Effector CD4-positive, alpha-beta T cell (primary cell): ENCODE measurements around the gene GLIPR2.
"Not testable (repeated sequence)": the region's sequence is repeated elsewhere in the genome, so short reads cannot be mapped to it uniquely, and the experiment has no call there.

ENCODE experiments used
- DNase-seq: peaks from one replicate; pipeline ENCODE4 v3.0.0-alpha.2; 2020

GLIPR2 gene

DNA sequence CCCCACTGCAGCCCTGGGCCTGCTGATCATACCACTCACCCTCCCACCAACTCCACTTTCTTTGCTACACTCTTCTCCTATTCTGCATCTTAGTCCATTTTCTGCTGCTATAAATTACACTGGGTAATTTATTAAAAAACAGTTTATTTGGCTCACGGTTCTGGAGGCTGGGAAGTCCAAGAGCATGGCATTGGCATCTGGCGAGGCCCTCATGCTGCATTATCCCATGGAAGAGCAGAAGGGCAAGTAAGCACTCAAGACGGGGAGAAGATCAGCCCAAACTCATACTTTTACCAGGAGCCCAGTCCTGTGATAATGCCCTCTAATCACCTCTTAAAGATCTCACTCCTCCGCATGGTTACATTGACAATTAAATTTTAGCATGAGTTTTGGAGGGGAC is 9.4 kb downstream of the GLIPR2 start:
- no peak for DNase-seq

DNA sequence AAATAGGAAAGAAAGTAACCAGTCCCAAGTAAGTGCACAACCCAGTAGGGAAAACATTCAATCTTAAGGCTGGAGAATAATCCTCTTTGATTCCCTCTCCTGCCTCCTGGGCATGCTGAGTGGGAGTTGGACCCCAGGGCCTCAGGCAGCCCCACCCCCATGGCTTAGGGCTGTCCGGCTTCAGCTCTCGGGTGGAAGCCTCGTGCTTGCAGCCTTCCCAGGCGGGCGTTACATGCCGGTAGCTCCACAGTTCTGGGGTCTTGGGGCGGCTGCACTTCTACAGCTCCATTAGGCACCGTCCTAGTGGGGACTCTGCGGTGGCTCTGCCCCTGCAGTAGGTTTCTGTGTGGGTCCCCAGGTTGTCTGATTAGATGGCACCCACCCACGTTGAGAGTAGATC is 10.1 kb downstream of the GLIPR2 start:
- DNase-seq: no peak

DNA sequence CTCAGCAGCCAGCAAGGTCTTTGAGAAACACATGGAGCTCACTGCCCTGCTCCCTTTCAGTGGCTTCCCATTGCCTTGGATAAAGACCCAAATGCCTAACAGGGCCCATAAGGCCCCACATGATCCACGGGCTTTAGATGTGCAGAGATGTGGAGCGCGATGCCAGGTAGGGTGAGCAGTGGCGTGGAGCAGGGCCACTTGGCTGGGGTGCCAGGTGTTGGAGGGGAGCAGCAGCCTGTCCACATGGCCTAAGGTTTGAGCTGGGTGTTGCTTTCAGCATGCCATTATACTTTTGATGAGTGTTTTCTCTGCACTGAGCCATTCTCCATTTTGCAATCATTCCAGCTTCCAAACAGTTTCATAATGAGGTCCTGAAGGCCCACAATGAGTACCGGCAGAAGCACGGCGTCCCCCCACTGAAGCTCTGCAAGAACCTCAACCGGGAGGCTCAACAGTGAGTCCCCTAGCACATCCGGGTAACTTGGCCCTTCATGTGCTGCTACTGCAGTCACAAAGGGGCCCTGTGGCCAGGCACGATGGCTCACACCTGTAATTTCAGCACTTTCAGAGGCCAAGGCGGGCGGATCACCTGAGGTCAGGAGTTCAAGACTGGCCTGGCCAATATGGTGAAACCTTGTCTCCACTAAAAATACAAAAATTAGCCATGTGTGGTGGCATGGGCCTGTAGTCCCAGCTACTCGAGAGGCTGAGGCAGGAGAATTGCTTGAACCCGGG is 11.1 kb downstream of the GLIPR2 start:
- DNase-seq: no peak

DNA sequence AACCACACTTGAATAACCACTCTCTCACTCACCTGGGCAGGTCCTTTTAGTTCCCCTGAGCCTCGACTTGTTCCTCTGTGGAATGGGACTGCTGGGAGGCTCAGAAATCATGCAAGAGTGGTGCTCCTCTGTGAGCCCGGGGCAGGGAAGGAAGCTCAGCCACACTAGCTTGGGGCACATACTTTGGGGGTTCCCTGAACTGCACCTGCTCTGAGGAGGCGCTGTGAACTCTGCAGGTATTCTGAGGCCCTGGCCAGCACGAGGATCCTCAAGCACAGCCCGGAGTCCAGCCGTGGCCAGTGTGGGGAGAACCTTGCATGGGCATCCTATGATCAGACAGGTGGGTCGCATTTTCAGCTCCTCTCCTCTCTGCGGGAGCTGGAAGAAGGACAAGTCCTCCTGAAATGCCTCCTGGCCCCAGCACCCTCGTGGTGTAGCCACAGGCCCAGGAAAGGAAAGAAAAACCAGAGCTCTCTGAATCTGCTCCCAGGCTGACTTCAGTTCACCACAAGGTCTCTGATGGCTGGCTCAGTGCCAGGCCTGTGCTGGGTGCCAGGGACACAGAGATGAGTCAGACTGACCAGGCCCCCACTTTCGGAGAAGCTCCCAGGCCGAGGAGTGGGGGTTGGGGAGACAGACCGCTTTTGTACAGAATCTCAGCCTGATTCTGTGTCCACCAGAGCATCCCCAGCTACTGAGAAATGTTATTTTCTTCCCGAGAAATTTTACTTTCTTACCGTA is 11.9 kb downstream of the GLIPR2 start:
- DNase-seq: peak; percentile 58

DNA sequence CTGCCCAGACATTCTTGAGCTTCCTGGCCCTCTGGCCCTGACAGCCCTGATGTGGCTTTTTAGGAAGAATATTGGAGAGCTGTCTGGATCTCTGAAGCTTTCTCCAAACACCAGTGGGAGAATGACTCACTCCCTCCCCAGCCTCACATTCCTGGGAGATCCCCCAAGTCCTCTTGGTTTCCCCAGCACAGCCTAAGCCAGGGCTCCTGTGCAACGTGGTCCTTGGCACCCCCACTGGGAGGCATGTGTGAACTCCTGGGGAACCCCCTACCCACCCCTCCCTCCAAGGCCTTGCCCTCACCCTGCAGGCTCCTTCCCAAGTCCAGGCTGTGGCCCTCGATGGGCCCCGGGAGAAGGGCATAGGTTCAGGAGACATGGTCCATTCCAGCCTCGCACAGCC is 12.7 kb downstream of the GLIPR2 start:
- DNase-seq: no peak

DNA sequence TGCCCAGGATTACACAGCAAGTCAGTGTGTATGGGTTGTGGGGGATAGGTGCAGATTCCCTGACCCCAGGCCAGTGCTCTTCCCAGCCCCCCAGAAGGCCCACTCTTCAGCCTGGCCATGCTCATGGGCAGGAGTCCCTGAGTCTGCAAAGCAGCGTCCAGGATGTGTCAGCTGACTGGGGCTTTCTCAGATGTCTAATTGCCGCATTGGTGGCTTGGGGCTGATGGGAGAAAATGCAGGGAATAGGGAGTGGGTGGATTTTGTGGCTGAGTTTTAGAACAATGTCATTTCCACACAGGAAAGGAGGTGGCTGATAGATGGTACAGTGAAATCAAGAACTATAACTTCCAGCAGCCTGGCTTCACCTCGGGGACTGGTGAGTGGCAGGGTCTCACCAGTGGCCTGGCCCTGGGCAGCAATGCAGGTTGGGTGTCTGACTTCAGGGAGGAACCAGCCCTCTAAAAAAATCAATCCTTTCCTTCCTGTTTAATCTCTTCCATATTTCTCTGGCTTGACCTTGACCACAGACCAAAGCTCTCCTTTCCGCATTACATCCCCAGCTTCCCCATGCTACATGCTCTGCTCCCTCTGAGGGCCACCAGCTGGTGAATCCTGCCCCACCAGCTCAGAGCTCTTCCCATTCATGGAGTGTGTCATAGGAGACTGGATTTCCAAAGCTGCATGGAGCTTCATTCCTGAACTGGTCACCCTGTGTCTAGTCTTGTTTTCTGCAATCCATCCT is 14.2 kb downstream of the GLIPR2 start:
- no peak for DNase-seq

DNA sequence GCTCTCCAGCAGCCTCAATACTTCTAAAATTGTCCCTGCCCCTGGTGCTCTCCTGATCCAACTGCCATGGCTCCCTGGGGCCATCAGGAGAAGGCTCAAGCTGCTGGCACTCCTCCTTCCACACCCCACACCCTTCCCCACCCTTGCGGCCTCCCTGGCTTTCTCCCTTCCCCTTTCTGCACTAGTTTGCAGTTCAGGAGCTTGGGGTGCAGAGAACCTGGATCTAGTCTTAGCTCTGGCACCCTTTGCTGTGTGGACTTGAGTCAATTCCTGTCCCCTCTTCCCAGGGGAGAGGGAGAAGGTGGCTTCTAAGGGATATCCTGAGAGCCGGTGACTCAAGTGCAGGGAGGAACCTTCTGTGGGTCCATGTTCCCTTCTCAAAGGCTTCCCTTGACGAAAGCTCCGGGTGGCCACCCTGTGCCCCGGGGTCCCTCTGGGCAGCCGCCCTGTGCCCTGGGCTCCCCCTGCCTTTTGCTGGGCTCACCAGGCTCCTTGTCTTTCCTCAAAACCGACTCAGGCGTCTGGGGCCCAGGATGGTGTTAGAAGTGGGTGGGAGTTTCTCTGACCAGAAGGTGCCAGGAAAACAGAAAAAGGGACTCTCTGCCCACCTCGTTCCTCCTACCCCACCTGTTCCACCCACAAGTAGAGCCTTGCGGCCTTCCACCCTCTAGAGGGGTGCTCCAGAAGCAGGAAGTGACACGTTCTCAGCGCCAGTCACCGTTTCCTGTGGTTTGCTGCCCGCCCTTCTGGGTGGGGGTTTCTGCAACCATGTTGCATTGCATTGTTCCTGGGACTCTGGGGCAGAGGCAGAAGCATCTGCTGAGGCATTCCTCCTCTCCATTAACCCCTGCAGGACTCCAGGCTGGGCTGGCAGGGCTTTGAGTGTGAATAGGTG is 15.0 kb downstream of the GLIPR2 start:
- peak; percentile 85 for DNase-seq

DNA sequence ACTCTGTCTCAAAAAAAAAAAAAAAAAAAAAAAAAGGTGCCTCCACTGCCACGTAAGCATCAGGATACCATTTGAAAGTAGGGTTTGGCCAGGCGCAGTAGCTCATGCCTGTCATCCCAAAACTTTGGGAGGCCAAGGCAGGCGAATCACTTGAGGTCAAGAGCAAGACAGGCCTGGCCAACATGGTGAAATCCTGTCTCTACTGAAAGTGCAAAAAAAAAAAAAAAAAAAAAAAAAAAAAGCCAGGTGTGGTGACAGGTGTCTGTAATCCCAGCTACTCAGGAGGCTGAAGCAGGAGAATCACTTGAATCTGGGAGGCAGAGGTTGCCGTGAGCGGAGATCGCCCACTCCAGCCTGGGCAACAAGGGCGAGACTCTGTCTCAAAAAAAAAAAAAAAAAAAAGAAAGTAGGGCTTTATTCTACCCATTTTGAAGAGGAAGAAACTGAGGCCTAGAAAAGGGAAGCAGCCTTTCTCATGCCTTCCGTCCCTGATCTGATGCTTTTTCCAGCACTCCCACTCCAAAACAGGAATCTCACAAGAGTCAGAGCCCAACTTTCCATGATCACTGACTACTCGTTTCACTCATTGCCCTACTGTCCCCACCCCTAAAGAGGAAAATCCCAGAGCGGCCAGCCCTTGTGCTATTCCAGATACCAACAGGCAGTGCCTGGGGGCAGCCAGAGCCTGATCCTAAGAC is 16.4 kb downstream of the GLIPR2 start:
- DNase-seq: no peak

DNA sequence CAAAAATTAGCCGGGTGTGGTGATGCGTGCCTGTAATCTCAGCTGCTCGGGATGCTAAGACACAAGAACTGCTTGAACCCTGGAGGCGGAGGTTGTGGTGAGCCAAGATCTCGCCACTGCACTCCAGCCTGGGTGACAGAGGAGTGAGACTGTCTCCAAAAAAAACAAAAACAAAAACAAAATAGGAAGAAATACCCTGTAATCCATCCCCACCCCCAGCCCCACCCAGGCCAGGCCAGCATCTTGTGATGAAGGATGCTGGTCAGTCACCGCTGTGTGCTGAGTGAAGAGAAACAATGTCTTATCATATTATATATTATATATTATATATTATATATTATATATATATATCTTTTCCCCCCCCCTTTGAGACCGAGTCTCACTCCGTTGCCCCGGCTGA is 17.2 kb downstream of the GLIPR2 start:
- no peak for DNase-seq

DNA sequence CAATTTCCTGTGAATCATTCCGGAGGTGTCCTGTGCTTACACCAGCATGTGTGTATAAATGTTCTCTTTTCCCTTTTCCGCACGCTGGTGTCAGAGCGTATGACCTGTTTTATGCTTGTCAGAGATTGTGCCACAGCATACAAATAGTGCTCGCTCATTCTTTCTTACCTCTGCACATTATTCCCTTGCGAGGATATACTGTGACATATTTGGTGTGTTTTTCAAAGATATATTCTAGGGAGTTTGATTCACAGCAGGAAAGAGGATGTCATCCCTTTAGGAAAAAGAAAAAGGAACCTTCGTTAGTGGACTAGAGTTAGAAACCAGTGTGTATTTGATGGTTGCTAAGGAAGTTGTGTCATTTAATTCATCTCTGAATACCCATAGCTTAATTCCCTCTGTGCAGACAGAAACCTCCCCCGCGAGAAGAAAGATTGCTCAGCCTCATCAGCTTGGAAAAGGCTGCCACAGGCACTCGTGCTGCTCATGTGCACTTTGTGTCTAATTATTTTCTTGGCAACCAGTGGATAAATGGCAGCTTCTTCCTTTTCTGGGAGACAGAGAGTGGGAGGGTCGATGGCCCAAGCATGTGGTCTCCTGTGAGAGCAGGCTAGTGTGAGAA is 17.9 kb downstream of the GLIPR2 start:
- no peak for DNase-seq

DNA sequence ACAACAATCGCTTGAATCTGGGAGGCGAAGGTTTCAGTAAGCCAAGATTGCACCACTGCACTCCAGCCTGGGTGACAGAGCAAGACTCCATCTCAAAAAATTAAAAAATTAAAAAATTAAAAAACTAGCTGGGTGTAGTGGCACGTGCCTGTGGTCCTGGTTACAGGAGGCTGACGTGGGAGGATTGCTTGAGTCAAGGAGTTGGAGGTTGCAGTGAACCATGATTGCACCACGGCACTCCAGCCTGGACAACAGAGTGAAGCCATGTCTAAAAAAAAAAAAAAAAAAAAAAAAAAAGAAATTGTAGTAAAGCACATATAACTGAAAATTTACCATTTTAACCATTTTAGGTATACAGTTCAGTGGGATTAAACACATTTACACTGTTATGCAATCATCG is 19.6 kb downstream of the GLIPR2 start:
- no peak for DNase-seq

DNA sequence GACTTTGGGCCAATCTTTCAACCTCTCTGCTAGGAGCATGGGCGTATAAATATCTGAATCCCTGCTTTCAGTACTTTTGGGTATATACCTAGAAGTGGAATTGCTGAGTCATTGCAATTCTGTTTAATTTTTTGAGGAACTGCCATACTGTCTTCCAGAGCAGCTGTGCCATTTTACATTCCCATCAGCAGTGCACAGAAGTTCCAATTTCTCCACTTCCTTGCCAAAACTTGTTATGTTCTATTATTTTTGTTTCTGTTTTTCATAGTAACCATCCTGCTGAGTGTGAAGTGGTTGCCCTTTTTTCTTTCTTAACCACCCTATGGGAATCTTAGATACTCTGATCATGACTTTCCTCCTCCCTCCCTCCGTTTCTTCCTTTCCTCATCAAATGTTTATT is 21.6 kb downstream of the GLIPR2 start:
- DNase-seq: no peak

DNA sequence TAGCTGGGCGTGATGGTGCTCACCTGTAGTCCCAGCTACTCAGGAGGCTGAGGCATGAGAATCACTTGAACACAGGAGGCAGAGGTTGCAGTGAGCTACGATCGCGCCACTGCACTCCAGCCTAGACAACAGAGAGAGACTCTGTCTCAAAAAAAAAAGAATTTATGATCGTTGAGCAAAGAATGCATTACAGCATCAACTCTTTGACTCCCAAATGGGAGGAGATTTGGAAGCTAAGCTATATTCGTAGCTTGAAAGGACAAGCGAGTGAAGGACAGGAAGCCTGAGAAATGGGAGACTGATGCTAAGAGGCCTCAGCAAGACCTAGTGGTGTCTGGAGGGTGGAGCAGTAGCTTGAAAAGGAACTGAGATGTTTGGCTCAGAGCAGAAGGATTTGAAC is 22.4 kb downstream of the GLIPR2 start:
- DNase-seq: no peak

DNA sequence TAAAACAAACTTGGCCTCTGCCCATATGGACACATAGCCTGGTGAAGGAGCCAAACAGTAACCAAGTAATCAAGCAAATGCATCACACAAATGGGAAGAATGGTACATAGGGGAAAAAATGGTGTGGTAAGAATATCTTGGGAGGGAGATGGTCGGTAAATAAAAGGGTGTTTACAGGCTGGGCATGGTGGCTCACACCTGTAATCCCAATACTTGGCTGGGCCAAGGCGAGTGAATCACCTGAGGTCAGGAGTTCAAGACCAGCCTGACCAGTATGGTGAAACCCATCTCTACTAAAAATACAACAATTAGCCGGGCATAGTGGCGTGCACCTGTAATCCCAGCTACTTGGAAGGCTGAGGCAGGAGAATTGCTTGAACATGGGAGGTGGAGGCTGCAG is 23.0 kb downstream of the GLIPR2 start:
- not testable (repeated sequence) for DNase-seq

DNA sequence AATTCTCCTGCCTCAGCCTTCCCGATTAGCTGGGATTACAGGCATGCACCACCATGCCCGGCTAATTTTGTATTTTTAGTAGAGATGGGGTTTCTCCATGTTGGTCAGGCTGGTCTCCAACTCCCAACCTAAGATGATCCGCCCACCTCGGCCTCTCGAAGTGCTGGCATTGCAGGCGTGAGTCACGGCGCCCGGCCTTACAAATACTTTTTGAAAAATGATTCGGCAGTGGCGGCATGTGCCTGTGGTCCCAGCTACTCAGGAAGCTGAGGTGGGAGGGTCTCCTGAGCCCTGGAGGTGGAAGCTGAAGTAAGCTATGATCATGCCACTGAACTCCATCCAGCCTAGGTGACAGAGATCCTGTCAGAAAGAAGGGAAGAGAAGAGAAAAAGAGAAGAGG is 23.6 kb downstream of the GLIPR2 start:
- DNase-seq: not testable (repeated sequence)

DNA sequence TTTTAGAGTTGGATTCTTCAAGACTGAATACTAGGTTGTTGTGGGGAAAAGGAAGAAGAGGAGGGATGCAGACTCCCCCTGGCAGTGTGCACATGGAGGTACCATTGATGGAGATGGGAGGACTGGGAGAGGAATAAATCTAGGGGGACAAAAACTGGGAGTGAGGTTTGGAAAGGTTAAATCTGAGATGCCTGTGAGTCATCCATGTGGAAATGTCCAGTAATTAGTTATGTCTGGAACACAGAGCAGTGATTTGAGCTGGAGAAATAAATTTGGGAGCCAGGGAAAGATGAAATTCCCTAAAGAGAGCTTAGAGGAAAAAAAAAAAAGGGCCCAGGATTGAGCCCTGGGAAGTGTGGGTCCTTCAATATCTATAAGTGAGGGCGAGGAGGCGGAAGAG is 24.7 kb downstream of the GLIPR2 start:
- no peak for DNase-seq

DNA sequence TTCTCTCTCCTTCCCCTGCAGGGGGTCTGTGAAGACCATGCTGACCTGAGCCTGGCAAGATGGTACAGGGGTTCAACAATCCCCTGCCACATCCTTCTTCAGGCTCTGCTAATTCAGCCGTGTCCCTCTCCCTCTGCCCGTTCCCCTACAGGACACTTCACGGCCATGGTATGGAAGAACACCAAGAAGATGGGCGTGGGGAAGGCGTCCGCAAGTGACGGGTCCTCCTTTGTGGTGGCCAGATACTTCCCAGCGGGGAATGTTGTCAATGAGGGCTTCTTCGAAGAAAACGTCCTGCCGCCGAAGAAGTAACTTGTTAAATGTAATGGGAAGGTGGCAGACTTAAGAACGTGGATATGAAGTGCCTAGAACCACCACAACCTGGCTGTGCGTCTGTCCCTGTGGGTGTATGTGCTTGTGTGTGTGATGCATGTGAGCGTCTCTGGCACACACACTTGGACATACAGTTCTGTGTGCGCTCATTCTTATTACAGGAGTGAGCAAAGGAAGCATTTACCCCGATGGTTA is 25.7 kb downstream of the GLIPR2 start:
- no peak for DNase-seq

DNA sequence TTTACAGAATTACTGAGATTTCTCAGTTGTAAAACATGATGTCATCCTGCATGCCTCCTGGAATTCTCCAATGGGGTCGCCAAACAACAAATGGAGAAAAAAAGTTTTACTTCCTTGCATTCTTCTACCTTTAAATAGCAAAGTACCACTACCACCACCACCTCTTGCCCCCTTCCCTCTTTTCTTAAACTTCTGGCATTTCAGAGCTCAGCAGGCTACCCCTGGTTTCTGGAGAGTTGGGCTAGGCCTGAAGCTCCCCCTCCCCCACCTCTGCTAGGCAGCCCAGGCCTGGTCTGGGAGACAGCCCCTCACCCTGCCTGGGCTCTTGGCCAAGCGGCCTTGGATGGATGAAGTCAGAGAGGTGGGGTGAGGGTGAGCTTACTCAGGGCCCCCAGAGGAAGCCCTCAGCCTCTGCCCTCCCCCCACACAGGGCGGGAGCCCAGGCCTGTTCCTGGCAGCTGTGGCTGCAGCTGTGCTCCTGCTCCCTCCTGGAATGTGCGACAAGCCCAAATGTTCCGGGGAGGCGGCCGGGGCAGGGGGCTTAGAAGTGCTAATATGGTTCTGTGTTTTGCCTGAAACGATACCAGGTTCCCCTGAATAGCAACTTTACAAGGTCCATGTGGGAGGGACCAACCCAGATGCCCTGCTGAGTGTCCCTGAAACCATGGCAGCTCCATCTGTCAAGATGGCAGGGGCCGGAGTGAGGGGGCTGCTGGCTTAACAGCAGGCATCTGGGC is 26.7 kb downstream of the GLIPR2 start:
- DNase-seq: no peak

DNA sequence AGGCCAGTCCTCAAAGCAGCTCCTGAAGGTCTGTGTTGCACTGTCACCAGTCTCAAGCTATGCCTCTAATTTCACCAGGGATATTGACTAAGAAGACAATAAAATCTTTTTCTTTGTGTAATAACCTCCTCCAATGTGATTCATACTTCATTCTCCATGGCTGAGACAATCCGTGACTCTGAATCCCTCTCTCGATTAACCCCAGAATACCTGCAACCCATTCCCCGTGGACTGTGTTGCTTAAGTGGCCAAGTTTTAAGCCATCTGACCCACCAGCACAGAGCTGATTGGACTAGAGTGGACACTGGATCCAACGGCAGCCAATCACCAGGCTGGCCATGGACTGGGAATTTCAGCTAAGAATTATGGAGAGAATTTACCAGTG is 27.2 kb downstream of the GLIPR2 start:
- DNase-seq: no peak

DNA sequence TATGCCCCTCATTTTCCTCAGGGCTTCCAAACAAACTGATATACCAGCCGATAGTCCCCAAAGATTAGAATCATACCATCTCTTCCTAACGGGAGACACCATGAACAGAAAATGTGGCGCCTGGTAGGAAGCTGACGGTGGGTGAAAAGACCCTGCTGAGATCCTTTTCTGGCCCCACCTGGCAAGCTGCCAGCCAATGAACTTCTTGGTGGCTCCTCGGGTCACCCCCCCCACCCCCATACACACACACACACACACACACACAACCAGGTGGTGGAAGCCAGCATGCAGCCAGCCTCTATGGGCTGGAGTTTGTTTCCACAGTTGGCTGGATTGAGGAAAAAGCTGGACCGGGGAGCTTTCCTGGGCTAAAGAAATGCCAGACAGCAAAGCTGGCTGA is 27.8 kb downstream of the GLIPR2 start:
- no peak for DNase-seq

DNA sequence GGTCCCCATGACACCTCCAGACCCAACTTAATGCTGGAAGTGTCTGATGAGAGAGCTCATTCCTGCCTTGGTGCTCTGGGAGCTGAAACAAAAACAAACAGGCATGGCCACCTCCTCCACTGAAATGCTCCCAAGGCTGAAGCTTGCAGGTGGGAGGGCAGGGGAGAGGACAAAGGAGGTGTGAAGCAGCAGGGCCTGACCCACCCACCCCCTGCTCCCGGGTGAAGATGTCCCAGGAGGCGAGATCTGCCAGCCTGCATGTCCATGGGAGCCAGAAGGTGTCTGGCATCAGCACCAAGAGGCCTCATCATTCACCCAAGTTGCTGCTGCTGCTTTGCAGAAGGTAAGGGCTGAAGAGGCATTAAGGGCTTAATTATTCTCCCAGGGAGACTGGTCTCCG is 28.5 kb downstream of the GLIPR2 start:
- no peak for DNase-seq
